ENCODE results near the gene UBE2D2.

UBE2D2 gene

DNA sequence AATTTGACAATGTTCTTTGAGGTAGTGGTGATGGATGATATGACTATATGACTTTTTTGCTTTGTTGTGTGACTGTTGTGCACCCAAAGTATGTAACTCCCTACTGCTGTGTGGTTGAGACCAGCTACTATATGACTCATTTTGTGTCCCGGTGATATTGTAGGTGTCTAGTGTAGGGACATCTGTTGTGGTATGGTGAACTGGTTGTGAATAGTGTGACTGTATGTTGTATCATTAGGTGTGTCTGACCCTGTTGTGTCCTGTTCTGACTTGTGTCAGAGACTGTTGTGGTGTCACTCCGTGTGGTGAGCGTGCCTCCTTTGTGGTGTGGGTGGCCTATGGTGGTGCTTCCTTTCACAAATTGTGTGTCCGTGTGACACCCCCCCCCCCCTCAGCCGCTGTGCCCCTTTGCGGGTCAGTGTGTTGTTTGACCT, 75.9 kb downstream of the UBE2D2 start:
- DNase-seq: no peak

GRCh38 chr5:139637438-139638089, 76.4 kb downstream of the UBE2D2 start:
- peak; percentile 40 for DNase-seq

- DNase-seq: peak; percentile 41
Measured at GRCh38 chr5:139638090-139638735, 77.1 kb downstream of the UBE2D2 start.

DNA sequence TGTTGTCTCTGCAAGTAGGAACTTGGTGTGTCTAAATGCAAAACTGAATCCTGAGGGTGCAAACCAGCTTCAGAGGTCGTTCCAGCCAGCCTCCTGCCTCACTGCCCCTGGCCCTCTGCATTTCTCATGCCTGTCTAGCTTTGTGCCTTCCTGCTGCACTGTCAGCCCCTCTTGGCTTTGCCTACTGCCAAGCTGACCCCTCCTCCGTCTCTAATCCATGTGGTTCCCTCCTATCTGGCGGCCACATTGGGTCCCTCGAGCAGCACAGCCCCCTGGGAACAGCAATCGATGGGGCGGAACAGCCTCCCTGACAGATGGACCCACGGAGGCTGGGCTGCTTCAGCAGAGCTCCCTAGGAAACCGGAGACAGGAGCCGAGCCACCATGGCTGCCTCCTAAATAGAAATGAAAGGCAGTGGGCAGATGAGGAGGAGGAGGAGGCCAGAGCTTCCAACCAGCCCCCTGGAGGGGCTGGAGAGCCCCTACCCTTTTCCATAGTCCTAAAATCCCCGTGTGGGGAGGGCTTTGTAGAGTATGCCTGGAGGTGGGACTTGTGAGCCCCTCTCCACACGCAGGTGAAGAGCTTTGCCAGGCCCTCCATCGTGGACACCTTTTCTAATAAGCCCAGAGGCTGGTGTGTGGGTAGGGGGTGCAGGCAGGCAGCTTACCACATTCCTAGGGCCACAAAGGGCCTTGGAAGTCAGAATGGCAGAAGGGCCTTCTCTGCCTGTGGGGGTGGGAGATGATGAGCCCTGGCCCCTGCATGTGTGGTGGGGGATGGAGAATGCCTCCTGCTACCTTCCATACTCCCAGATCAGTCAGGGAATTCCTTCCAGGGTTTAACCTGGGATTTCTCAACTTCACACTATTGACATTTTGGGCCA, 77.8 kb downstream of the UBE2D2 start:
- DNase-seq: no peak

- DNase-seq: no peak
Measured at GRCh38 chr5:139639619-139640380, 78.7 kb downstream of the UBE2D2 start.

GRCh38 chr5:139640421-139641115, 79.4 kb downstream of the UBE2D2 start:
- no peak for DNase-seq

DNA sequence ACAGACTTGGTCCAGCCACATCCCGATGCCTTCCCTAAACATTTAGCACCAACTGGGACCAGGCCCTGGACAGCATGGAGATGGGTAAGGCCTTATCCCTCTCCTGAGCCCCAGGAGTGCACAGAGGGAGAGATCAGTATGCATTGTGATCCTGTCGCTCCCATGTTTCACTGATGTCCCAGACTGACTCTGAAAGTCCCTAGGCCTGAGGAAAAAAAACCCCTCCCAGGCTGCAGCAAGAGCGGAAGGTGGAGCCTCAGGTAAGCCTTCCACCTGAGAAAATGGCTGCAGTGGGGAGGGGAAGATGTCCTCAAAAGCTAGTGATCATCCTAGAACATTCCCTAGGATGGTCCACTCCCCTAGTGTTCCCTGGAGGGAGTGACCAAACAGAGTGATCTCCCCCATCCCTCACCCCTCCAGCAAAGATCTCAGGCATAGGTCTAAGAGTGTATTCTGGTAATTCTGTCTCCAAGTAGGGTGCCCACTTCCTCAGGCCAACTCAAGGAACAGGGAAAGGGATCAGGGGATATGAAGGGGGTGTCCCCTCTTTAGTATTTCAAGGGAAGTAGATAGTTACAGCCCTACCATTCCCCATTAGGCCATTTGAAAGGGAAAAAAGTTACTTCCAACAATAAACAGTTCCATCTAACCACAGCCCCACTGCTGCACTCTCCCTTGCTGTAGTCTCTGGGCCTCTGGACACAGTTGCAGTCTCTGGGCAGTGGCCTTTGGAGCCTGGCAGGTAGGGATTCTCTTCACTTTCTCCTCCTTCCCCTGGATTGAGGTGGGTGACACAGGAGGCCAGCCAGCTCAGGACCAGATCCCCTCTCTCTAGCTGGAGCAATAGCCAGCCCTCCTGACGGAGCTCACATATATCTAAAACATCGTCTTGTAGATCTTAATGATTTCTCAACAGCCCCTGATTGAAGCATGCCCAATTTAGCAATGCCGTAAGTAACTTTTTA, 80.3 kb downstream of the UBE2D2 start:
- no peak for DNase-seq

DNA sequence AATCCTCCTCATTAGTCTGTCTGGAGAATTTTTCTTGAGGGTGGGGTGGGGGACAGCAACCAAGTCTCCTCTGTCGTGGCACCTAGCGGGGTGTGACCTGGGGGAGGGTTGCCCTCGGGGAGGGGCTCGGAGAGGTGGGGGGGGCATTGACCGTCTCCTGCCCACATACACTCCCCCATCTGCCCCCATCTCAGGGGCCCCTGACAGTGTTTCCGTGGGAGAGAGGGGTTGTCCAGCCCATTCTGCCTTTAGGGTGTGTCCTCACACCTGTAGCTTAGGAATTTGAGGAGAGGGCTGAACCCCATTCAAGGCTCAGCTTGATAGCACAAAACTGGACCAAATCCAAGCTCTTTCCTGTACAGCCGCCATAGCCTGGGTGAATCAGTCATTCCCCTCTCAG, 81.1 kb downstream of the UBE2D2 start:
- DNase-seq: no peak

GRCh38 chr5:139642891-139643871, 82.0 kb downstream of the UBE2D2 start:
- no peak for DNase-seq

DNA sequence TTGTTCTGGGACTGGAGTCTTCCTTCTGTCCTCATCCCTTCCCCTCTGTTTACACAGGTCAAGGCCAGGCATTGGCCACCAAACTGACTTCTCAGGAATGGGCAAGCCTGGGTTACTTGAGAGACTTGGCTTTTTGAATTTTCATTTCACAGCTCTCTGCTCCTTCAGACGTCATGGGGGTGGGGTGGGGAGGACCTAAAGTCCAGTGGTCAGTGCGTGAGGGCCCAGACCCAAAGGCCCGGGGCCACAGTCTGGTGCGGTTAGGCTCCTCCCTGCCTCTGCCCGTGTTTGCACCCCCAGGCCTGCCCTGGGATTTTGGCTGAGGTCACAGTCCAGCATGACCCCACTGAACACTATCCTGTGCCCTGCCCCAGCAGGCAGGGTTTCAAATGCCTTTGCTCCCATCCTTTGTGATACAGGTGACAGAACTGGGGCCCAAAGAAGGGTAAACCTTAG, 82.9 kb downstream of the UBE2D2 start:
- no peak for DNase-seq

DNA sequence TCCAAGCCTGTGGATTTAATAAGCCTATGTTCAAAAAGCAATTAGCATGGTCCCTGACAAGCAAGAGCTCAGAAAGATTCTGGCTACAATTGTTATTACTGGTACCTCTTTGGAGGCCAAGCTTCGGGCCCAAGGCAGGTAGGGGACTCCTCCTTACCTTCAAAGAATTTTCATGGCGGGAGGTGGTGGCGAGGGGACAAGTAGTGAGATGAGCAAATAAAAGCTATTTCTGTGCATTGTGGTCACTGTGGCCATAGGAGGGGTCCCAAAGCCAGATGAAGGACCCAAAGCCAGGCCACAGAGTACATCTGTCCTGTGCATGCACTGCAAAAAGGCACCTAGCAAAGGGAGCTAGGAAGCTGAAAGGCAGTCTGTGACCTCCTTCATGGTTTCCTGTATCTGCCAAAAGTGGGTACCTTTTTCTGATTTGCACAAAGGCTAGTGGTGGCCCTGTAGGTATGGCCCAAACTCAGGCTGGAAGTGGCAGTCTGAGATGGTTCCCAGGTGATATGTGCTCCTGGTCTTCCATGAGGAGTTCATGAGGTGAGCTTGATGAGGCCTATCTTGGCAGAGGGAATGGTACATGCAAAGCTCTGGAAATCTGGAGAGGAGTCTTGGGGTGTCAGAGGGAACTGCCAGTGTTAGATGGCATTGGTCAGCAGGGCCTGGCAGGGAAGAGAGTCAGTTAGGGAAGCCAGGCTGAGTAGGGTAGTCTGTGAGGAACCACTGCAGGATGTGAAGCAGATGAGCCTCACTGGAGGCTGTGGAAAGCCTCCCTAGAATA, 83.7 kb downstream of the UBE2D2 start:
- DNase-seq: no peak

DNA sequence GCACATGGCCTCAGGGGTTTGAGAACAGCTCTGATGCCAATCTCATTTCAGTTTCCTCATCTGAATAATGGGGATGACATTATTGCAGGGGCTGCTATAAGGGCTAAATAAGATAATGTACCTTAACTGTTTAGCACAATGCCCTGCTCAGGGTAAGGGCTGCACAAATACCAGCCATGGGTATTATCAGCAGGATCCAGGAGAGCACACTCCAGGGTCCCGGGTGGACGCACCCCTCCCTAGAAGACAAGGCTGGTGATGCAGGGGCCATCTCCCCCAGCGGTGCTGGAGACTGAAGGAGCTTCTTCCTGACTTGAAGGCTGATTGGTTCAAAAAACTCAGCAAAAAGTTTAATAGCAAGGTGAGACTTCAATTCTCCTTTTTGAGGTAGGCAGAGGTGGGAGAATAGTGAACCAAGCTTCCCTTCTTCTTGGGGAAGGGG, 84.3 kb downstream of the UBE2D2 start:
- DNase-seq: no peak

GRCh38 chr5:139646111-139646510, 85.0 kb downstream of the UBE2D2 start:
- DNase-seq: no peak

GRCh38 chr5:139646912-139647505, 85.9 kb downstream of the UBE2D2 start:
- DNase-seq: no peak

DNA sequence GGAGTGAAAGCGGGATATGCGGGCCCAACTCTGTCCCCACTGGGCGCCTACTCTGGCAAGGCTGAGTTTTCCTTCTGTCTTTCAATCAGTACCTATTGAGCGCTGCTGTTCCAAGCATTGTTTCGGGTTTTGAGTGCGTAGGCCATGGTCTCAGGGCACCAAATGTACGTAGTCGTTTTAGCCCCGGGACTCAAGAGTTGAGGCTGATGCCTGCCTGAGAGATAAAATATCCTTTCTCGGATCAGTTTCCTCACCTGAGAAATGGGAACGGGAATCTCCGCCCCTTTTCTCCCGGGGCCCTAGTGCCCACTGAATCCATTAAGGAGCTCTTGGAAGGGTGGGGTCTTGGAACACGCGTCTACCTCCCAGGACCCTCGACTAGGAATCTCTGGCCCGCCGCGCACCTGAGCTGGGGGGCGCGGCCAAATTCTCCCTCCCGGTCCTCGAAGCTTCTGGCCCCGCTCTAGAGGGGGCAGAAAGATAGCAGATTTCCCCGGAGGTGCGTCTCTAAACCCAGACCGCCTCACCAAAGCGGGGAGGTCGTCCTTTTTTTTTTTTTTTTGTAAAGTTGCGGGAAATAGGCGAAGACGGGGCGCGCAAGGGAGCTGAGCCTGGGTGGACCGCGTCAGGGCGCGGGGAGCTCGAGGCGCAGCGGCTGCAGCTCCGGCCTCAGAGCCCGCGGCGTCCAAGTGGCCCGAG, 86.5 kb downstream of the UBE2D2 start:
- no peak for DNase-seq

- DNase-seq: peak; percentile 41
Measured at GRCh38 chr5:139648205-139649081, 87.3 kb downstream of the UBE2D2 start, which contains the start of gene CXXC5. TSS of gene CXXC5 (plus strand) at chr5:139648349. CDS start at chr5:139680524, 32,175 bp downstream.
